K562 (cell line): Measurements from ENCODE around the gene SEPTIN1. TPM values are rescaled to one million over a fixed set of nuclear protein-coding genes. Genes with fewer than 3 reads are reported as not detected.

Experiments
- BRD4 ChIP-seq: fragments of 200-600 bp; sonication (generic); IDR thresholded peaks from 2 replicates; pipeline ENCODE4 v1.6.1; 2017; ENCODE audit warnings: inconsistent platforms
- E2F8 ChIP-seq: fragments of 450-650 bp; IDR thresholded peaks from 2 replicates; pipeline ENCODE4 v1.7.1; 2018; ENCODE audit warnings: mild to moderate bottlenecking, low read depth; ENCODE audit not compliant: partially characterized antibody
- EP300 ChIP-seq: IDR thresholded peaks from 2 replicates; pipeline ENCODE4 v1.6.1; 2012; ENCODE audit warnings: low read length, improper control_type of control experiment
- EP400 ChIP-seq: fragments of 450-650 bp; IDR thresholded peaks from 2 replicates; pipeline ENCODE4 v1.6.1; 2017; ENCODE audit warnings: antibody characterized with exemption, mild to moderate bottlenecking, moderate library complexity
- MYC ChIP-seq, 2 experiments: fragments of 250-450 bp in 1 of 2; sonication (Bioruptor Pico) in 1 of 2; IDR thresholded peaks; 2 replicates each; pipeline versions ENCODE4 v1.5.1 to v1.6.1; 2012 to 2021; ENCODE audit warnings: low read depth in 2 of 2, borderline replicate concordance in 1 of 2, improper control_type of control experiment in 1 of 2, low read length in 1 of 2, mild to moderate bottlenecking in 1 of 2, moderate library complexity in 1 of 2
- NR2C1 ChIP-seq, 2 experiments: fragments of 450-650 bp; IDR thresholded peaks; 2 replicates each; pipeline ENCODE4 v1.6.1; 2017; ENCODE audit warnings: mild to moderate bottlenecking in 2 of 2, antibody characterized with exemption in 1 of 2, inconsistent platforms in 1 of 2, missing compliant biosample characterization in 1 of 2, missing genetic modification characterization in 1 of 2
- POLR2A ChIP-seq: fragments of 450-650 bp; conservative IDR thresholded peaks from 2 replicates; pipeline ENCODE4 v1.6.1; 2016
- POLR2B ChIP-seq: fragments of 450-650 bp; IDR thresholded peaks from 2 replicates; pipeline ENCODE4 v1.6.1; 2018; ENCODE audit warnings: low read depth; ENCODE audit not compliant: partially characterized antibody
- RAD51 ChIP-seq: fragments of 450-650 bp; IDR thresholded peaks from 2 replicates; pipeline ENCODE4 v1.7.1; 2016; ENCODE audit warnings: low read depth, mild to moderate bottlenecking, borderline replicate concordance
- SRF ChIP-seq, 2 experiments: fragments of 250-450, 450-650 bp in 1 of 2; sonication (Bioruptor Pico) in 1 of 2; sonication (generic) in 1 of 2; formaldehyde crosslinking; IDR thresholded peaks; 2 replicates each; pipeline versions ENCODE4 v1.5.0 to v1.5.1; 2020 to 2022; ENCODE audit warnings: mild to moderate bottlenecking in 1 of 2, missing genetic modification reagents in 1 of 2
- TAF7 ChIP-seq: fragments of 450-650 bp; IDR thresholded peaks from 2 replicates; pipeline ENCODE4 v1.6.1; 2016; ENCODE audit warnings: missing genetic modification characterization, missing compliant biosample characterization
- TFAP4 ChIP-seq: sonication (generic); formaldehyde crosslinking; IDR thresholded peaks from 2 replicates; pipeline ENCODE4 v1.8.0; 2022; ENCODE audit warnings: missing genetic modification reagents, mild to moderate bottlenecking, moderate library complexity, borderline replicate concordance
- THAP12 ChIP-seq: fragments of 250-450 bp; sonication (Bioruptor Pico); IDR thresholded peaks from 2 replicates; pipeline ENCODE4 v1.9.0; 2021; ENCODE audit warnings: mild to moderate bottlenecking, inconsistent platforms
- TRIM24 ChIP-seq, 2 experiments: fragments of 450-650 bp; IDR thresholded peaks; 2 replicates each; pipeline ENCODE4 v1.6.1; 2016
- ZBTB9 ChIP-seq: fragments of 450-650 bp; formaldehyde crosslinking; IDR thresholded peaks from 2 replicates; pipeline ENCODE4 v1.4.0; 2020; ENCODE audit warnings: mild to moderate bottlenecking, moderate library complexity
- ZFX ChIP-seq: sonication (generic); formaldehyde crosslinking; IDR thresholded peaks from 2 replicates; pipeline ENCODE4 v1.8.0; 2022; ENCODE audit warnings: mild to moderate bottlenecking, missing genetic modification reagents, moderate library complexity
- polyA plus RNA-seq, 8 experiments: library from polyadenylated mRNA; depleted of rRNA in 4 of 8; stranded (reverse) in 5 of 8; unstranded in 3 of 8; fragments of >200 nt; fragmentation: Nextera tagmentation in 2 of 8; fragmentation: Illumina TruSeq in 1 of 8; extraction: Ambion mirVana in 2 of 8; extraction: Trizol in 1 of 8; gene quantifications; 2 replicates each; pipeline versions ENCODE4 v1.2.1 to v1.2.3, GENCODE V29; 2011 to 2014; ENCODE audit warnings: inconsistent platforms in 1 of 8, missing spikeins in 1 of 8
- total RNA-seq, 7 experiments: library from RNA; depleted of rRNA in 6 of 7; stranded (reverse); fragments of >200 nt in 6 of 7; fragmentation: Illumina TruSeq in 2 of 7; extraction: Trizol in 2 of 7; gene quantifications; 2 replicates each; pipeline versions ENCODE4 v1.2.1 to v1.2.3, GENCODE V29; 2011 to 2021; ENCODE audit warnings: low replicate concordance in 1 of 7

The SEPTIN1 gene
- total and polyA plus RNA-seq, 9 of the 15 experiments (the other 6 are each of a cell fraction or from before 2014, with no cell fraction given) = 0.23 to 5.6 (median 1.7) TPM; not detected in 1

GRCh38 chr16:30378236-30379157 lies 3.9 kb downstream of the SEPTIN1 start (continued):
- TF ChIP-seq MYC (IDR thresholded peaks at IDR 0.05; ENCODE audit: low read depth, low read length) (0 out of 2 replicates have a peak, but pooled peaks have one; percentile 39), MYC (CRISPR knock-in tag; IDR thresholded peaks at IDR 0.05; ENCODE audit: borderline replicate concordance, low read depth) (no peak), EP400 (peak; percentile 81), ZFX (CRISPR knock-in tag) (peak; percentile 95), TAF7 (peak; percentile 66), NR2C1 (IDR thresholded peaks at IDR 0.05) (no peak; the same call in 1 of the 2 replicates), NR2C1 (tag; IDR thresholded peaks at IDR 0.05) (0 out of 2 replicates have a peak, but pooled peaks have one; percentile 33), BRD4 (peak; percentile 6; the same call in 1 of the 2 replicates), POLR2B (peak; percentile 56), RAD51 (no peak), SRF (CRISPR knock-in tag; IDR thresholded peaks at IDR 0.05) (peak in 1 of 2 experiments; percentile 81; a peak in 1 of 4 replicates), EP300 (peak; percentile 9; the same call in 1 of the 2 replicates), E2F8 (peak; percentile 92), TFAP4 (CRISPR knock-in tag) (peak; percentile 90; the same call in 1 of the 2 replicates), ZBTB9 (CRISPR knock-in tag) (peak; percentile 57; the same call in 1 of the 2 replicates), THAP12 (CRISPR knock-in tag) (peak; percentile 67; the same call in 1 of the 2 replicates), POLR2A (peak; percentile 81), TRIM24 (IDR thresholded peaks at IDR 0.05) (peak in 1 of 2 experiments; percentile 28; a peak in 1 of 4 replicates)
